ENCODE measurements around the gene DGKH.

Gene DGKH

GRCh38 chr13:42049454-42049813 is 986 bp downstream of the DGKH start:
- H3K4me3 ChIP-seq = peak overlapping the region; percentile 91 to 93
- H3K36me3 ChIP-seq = no peaks in the 10 kb centered on the region
- no peaks in the 10 kb centered on the region for H3K27me3 ChIP-seq
- H3K27ac ChIP-seq = peak overlapping the region; percentile 87 to 93
- no peak for DNase-seq
- intact Hi-C loops (cut with DNase I; ENCODE audit: low total_unique reads) = loop anchor here (10.0 kb wide), 1 partner anchor 385 kb away; no protein-coding TSS in a partner anchor
- H3K9me3 ChIP-seq = no peaks in the 10 kb centered on the region
- peaks cover 0 to 21% (median 2%) of the 10 kb centered on the region in 4 donors for H3K4me1 ChIP-seq
- no peak for TF ChIP-seq CTCF (IDR thresholded peaks at IDR 0.05)

GRCh38 chr13:42054798-42055499 is 6.5 kb downstream of the DGKH start:
- intact Hi-C loops (cut with DNase I; ENCODE audit: low total_unique reads) = no loop called here
- peaks cover 0 to 5% (median 4%) of the 10 kb centered on the region in 3 donors for H3K36me3 ChIP-seq
- no peak overlapping the region for H3K4me3 ChIP-seq
- peak overlapping the region in 1 of 2 donors; percentile 23 for H3K27ac ChIP-seq
- H3K27me3 ChIP-seq = no peaks in the 10 kb centered on the region
- H3K9me3 ChIP-seq = peaks cover 0 to 5% (median 0%) of the 10 kb centered on the region in 3 donors
- DNase-seq = no peak
- TF ChIP-seq CTCF (IDR thresholded peaks at IDR 0.05) = no peak
- peaks cover 0 to 37% (median 10%) of the 10 kb centered on the region in 4 donors for H3K4me1 ChIP-seq

- Histone ChIP-seq H3K4me1 (peaks cover 0 to 33% (median 9%) of the 10 kb centered on the region in 4 donors), H3K27me3 (no peaks in the 10 kb centered on the region), H3K27ac (peak overlapping the region; percentile 8 to 23), H3K4me3 (no peak overlapping the region), H3K36me3 (peaks cover 0 to 5% (median 4%) of the 10 kb centered on the region in 3 donors), H3K9me3 (peaks cover 0 to 5% (median 0%) of the 10 kb centered on the region in 3 donors)
- no peak for TF ChIP-seq CTCF (IDR thresholded peaks at IDR 0.05)
- intact Hi-C loops (cut with DNase I; ENCODE audit: low total_unique reads) = no loop called here
- no peak for DNase-seq
Observed at GRCh38 chr13:42055500-42056085, 7.1 kb downstream of the DGKH start.

GRCh38 chr13:42056146-42056545 is 7.7 kb downstream of the DGKH start:
- intact Hi-C loops (cut with DNase I; ENCODE audit: low total_unique reads) = no loop called here
- Histone ChIP-seq H3K9me3 (peaks cover 0 to 5% (median 0%) of the 10 kb centered on the region in 3 donors), H3K4me1 (peaks cover 0 to 33% (median 9%) of the 10 kb centered on the region in 4 donors), H3K4me3 (no peak overlapping the region), H3K27me3 (no peaks in the 10 kb centered on the region), H3K36me3 (peaks cover 0 to 5% (median 4%) of the 10 kb centered on the region in 3 donors), H3K27ac (peak overlapping the region in 1 of 2 donors; percentile 23)
- no peak for TF ChIP-seq CTCF (IDR thresholded peaks at IDR 0.05)
- no peak for DNase-seq

- H3K4me3 ChIP-seq = no peak overlapping the region
- intact Hi-C loops (cut with DNase I; ENCODE audit: low total_unique reads) = no loop called here
Observed at GRCh38 chr13:42056583-42056982, 8.1 kb downstream of the DGKH start.

More at GRCh38 chr13:42056583-42056982, 8.1 kb downstream of the DGKH start:
- Histone ChIP-seq H3K9me3 (peaks cover 0 to 5% (median 0%) of the 10 kb centered on the region in 3 donors), H3K27ac (no peak overlapping the region), H3K27me3 (no peaks in the 10 kb centered on the region), H3K36me3 (peaks cover 0 to 5% (median 4%) of the 10 kb centered on the region in 3 donors), H3K4me1 (peaks cover 0 to 33% (median 9%) of the 10 kb centered on the region in 4 donors)
- no peak for DNase-seq
- TF ChIP-seq CTCF (IDR thresholded peaks at IDR 0.05) = no peak

Measured in tibial artery (tissue), 4 donors.